GM21381 (cell line): ENCODE results near the gene DUOXA1.

ENCODE experiments used
- ATAC-seq: cut with Tn5 transposase; IDR thresholded peaks from one replicate; pipeline ENCODE4 v1.9.1; 2021; ENCODE audit warnings: mild to moderate bottlenecking, moderate library complexity; ENCODE audit not compliant: unreplicated experiment

DUOXA1 gene

DNA sequence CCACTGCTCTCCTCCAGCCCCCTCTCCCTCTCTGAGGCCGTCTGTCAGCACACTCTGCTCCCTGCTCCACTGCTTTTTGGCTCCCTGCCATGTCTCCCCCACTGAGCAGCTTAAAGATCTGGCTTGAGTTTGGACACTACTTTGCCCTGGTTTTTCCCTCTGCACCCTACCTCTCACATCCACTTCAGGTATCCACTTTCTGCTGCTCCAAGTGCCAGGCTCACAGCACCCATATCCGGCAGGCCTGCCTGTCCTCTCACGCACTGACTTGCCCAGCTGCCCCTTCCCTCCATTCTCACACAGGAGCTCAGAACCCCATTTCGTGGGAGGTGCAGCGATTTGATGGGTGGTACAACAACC lies 3.9 kb upstream of the DUOXA1 start:
- no peak for ATAC-seq

DNA sequence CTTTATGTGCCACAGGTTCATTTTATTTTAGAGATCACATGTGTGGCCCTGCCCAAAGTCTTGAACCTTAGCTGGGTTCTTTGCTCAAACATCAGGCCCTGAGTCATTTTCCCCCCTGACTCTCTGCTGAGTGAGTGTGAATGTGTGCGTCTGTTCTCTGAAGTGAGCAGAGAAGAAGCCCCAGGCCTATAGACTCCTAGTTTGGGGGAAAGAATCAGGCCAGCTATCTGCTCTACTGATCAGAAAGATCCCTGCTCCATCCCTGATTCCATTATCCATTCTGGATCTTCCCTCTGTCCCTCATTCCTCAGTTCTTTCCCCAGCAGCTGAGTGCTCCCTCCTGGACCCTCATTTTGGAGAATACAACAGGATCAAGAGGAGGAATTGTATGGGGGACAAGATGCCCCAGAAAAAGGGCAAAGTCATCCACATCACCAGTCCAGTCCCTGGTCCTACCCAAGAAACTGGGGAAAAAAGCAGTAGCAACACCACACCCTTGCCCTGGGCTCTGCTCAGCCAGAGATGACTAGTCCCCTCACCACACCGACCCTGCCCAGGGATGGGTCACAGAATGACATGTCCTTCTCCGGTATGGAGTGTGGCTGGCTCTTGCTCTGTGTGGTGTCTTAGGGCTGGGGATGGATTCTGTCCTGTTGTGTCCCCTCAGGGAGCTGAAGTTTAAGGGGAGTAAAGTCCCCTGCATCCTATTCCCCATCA lies 3.3 kb upstream of the DUOXA1 start:
- no peak for ATAC-seq

DNA sequence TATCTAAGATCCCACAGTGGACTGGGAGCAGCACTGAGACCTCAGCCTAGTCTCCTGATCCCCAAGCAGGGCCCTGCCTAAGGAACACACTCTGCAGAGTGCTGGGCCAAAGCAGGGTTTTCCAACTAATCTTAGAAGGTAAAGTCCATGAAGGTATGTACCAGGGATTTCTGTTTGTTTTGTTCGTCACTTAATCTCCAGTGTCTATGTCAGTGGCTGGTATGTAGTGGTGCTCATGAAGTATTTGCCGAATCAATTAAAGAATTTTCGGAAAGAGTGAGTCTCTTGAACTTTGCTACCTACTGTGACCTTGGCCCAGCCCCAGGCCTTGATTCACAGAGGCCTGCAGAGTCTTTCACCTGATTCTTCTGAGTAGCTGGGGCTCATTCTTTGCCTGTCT lies 1.8 kb upstream of the DUOXA1 start:
- ATAC-seq = no peak

DNA sequence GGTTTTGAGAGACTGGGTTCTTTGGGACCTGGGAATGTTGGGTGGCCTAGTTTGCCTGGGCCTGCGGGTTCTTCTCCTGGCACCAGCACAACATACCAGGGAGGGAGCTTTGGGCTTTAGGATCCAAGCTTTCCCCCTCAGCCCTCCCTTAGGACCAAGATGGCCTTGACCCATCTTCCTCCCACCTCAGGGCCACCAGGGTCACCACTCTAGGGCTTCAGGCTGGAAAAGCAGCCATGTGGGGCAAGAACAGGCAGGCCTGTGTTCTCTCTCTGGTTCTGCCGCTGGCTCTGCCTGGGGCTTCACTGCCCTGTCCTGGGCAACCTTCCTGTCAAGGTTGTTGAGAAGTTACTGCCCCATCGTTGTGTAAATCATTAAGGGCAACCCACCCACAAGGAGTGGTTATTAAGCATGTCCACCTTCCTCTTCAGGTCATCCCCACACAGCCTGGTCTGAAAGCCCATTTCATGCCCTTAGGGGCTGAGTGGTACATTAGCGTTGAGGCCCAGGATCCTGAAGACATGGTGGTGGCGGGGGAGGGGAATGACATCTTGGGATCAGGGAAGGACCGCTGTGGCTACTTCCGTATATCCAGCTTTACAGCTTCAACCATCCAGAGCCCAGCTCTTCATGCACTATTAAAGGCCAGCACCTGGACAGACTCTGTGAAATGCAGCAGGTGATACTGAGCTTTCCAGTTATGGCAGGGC lies 767 bp upstream of the DUOXA1 start:
- ATAC-seq = no peak

DNA sequence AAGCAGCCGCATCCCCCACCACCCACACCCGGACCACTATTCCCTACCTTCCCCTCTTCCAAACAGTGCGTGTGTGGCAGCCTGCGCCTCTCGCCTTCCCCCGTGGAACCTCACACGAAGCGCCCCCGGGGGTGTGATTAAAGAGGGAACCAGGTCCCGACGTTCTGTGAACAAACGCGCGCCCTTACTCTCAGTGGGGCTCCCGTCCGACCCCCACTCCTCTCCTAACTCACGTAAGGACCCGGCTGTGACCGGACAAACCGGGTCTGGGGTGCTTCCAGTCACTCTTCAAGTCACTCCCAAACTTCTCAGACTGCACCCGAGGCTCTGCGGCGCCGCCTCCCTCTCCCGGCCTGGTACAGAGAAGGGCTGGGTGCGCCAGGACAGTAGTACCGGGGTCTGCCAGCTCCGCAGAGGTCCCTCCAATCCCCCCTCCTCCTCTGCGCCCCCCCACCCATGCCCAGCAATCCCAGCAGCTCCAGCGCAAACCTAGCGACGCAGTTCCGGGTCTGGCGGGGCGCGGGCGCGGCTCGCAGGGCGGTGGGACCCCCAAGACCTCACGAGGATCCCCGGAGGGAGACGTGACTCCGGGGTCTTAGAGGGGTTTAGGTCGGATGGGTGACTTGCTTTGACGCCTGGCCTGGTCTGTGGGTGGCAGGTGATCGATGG lies 574 bp downstream of the DUOXA1 start:
- ATAC-seq = no peak

DNA sequence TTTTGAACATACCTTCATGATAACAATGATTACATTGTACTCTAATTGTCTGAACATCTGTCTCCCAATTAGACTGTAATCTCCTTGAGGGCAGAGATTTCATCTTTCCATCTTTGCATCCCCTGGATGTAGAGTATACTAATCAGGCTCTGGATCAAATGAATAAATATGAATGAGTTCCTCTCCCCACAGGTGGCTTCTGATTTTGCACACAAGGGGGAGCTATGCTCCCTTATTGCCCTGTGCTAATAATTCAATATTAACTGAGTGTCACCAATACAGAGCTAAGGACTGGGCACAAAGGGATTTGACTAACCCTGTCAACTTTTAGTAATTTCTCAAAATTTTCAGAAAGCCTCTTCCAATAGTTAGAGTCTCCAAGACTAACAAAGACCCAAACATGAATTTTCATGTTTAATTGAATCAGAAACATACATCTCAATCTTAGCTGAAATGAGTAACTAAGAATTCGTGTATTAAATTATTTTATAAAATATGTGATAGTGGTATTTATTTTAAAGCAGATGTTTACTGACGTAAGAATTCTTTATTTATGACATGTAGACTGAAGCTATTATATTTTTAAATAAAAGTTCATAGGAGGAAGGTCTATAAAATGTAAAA lies 3.0 kb downstream of the DUOXA1 start:
- ATAC-seq = no peak

DNA sequence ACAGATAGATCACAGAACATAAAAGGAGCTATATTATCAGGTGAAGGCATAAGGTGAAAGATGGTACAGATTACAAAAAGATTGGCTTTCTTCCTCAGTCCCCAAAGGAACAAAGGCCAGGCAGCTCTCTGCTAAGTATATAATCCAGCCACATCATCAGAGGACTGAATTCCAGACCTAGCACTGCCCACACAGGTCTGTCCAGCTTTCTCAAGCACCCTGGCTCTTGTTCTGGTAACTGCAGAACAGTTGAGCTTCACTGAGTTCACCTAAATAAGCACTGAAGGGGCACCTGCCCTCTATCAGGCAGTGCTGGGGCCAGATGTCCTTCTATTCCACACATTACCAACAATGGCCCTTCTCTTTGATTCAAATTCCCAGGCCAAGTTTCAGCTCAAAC lies 6.3 kb downstream of the DUOXA1 start:
- no peak for ATAC-seq

DNA sequence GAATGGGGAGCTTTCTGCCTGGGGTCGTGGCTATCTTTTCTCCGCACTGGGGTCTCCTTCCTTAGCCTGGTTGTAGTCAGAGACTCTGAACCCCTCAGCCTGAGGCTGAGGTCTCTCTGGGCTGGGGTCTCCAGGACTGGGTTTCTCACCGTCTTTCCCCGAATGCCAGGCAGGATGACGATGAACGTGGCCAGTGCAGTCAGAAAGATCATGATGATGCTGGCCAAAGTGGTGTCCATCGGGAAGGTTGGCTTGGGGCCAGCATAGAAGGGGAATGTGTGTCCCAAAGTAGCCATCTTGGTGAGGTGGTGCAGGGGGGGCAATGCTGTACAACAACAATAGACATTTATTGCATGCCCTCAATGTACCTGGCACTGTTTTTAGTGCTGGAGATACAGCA lies 7.0 kb downstream of the DUOXA1 start:
- ATAC-seq = no peak

DNA sequence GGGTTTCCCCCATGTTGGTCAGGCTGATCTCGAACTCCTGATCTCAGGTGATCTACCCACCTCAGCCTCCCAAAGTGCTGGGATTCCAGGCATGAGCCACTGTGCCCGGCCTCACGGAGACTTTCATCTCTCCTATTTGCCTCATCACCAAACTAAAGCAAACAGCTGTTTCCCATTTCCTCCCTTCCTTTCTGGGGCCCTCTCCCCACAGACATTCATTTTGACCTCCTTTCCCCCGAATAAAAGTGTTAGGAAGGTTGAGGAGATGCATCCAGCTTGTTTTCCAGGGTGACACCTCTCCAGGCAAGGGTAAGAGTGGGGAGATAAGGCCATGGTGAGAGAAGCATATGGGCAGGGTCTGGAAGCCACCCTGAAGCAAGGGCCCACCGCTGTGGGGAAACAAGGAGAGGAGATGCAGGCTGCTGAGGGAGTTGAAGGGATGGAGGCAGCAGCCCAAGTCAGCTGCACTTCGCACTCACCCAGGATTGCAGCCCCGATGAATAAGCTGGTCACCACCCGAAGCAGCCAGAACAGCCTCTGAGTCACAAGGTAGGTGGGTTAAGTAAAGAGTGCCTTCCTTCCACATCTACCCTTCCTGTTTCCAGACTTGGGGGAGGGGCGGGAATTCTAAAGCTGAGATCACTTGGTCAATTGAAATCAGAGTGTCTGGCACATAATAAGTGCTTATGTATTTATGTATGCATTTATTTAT lies 7.8 kb downstream of the DUOXA1 start:
- no peak for ATAC-seq

DNA sequence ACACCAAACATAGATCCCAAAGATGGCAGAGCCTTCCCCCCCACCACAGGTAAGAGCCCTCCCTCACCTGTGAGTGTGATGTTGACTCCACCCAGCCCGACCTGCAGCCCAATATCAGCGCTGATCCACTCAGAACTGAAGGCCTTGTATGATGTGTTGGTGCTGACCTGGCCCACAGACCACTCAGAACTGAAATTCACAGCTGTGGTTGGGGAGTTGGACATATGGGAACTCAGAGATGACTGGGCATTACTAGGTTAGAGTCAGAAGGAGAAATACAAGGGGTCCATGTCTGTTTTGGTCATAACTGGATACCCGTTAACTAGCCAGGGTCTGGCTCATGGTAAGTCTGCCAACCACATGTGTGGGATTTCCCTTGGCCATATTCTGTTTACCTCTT lies 8.7 kb downstream of the DUOXA1 start:
- ATAC-seq = no peak

DNA sequence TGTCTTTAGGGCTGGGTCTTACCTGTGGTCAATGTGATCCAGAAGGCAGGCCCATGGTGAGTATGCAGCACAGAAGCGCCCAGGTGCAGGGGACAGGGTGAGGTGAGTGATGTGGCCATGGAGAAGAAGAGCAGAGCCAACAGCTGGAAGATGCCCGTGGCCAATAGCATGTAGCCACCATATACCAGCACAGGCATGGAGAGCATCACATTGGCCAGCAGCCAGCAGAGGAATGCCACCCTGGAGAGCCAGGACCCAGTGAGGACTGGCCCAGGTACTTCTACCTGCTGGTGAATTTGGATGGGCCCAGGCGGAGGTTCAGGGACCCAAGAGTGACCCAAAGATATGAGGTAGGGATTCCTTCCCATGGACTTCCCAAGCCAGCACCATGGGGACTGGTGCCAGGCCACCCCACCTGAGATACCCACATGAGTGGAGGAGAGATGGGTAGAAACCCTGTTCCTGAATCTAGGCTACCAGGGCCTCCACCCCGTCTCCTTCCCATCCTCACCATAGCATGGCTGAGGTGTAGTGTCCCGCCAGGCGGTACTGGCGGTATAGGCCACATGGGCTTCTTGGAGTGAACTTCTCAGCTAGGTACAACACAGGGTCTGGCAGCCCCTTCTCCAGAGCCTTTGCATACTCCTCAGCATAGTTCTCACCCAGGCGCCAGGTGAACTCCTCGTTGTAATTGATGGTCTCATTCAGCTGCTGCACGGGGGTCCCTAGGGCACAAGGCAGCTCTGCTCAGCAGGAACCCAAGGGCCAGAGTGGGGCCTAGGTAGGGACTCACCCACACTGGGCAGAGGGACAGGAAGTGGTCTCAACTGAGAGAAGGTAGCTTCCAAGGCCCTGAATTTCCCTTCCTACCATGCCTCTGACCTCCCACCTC lies 9.4 kb downstream of the DUOXA1 start:
- no peak for ATAC-seq

DNA sequence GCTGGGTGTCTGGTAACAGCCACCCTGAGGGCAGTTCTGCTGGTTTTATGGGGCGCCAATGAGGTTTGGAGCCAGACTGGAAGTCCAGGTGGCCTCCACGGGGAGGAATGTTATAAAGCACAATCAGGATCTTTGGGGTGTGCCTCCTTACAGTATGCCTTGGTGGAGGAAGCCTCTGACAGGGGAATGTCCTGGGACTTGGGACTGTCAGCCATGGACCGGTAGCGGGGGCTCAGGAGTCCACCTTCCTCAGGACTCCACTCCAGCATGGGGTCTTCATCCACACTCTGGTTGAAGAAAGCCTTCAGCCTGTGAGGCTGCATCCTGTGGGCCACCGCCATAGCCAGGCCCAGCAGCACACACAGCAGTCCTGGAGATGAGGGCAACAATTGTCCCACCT lies 10.7 kb downstream of the DUOXA1 start:
- ATAC-seq = no peak

DNA sequence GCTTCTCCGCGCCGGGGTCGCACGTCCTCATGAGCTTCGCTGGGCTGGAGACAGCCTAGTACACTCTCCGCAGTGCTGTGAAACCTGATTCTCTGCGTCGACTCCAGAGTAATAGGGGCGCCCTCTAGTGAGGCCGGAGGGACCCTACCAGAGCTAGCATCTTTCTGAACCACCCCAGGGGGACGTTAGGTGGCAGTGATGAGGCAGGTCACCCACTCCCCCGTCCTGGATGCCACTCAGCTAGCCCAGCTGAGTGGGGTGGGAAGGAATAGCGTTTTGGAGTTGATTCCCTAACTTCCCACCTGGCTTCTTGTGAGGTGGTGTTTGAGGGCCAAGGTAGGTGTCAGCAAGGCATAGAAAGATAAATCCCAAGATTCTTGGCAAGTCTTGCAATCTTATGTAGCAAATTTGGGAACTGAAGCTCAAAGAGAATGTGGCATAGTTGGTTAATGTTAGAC lies 11.5 kb downstream of the DUOXA1 start:
- ATAC-seq = peak; percentile 88

DNA sequence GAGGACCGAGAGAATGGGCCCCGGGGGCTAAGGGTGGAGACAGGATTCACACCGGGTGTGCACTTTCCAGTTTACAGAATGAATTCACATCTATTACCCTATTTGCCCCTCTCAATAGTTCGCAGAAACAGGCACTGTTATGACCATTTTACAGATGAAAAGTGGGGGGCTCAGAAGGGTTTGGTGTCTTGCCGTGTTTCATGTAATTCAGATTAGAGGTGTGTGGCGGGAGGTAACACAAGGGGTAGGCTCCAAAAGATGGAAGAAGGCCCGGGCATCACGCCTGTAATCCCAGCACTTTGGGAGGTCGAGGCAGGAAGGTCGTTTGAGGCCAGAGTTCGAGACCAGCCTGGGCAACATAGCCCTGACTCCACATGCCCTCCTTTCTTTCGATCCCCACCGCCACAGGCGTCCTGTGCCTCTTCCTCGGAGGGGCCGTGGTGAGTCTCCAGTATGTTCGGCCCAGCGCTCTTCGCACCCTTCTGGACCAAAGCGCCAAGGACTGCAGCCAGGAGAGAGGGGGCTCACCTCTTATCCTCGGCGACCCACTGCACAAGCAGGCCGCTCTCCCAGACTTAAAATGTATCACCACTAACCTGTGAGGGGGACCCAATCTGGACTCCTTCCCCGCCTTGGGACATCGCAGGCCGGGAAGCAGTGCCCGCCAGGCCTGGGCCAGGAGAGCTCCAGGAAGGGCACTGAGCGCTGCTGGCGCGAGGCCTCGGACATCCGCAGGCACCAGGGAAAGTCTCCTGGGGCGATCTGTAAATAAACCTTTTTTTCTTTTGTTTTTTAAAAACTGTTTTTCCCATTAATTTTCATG lies 12.2 kb downstream of the DUOXA1 start:
- ATAC-seq = no peak

DNA sequence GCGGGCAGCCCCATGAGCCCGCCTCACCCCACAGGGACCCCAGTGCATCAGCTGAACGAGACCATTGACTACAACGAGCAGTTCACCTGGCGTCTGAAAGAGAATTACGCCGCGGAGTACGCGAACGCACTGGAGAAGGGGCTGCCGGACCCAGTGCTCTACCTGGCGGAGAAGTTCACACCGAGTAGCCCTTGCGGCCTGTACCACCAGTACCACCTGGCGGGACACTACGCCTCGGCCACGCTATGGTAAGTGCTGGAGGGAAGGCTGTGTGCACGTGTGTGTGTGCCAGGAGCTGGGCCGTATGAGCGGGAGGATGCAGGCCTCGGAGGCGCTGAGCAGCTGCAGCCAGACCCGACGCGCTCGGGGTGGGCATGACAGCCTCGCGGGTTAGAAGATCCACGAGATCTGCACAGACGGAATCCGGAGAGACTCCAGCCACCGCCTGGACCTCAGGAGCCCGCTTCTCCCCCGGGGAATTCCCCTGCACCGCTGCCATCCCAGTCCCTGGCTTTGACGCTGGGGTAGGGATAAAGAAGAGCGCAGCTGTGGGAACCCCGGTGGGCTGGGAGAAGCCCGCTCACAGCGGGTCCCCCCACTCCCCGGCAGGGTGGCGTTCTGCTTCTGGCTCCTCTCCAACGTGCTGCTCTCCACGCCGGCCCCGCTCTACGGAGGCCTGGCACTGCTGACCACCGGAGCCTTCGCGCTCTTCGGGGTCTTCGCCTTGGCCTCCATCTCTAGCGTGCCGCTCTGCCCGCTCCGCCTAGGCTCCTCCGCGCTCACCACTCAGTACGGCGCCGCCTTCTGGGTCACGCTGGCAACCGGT lies 13.0 kb downstream of the DUOXA1 start:
- ATAC-seq = no peak

DNA sequence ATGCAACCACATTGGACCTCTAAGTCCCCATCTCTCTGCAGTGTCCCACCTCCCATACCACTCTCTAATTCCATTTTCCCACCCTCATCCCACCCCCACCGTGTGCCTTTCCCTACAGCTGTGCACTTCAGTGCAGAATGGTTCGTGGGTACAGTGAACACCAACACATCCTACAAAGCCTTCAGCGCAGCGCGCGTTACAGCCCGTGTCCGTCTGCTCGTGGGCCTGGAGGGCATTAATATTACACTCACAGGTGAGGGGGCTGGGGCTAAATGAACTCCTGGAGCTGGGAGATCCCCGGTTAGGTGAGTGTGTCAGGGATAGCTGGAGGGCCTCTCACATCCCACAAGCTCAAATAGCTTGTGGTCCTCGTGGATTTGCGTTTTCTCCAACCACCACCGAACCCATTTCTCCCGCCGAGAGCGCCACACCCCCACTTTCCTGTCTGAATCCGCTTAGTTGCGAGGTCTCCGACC lies 13.6 kb downstream of the DUOXA1 start:
- ATAC-seq = no peak

DNA sequence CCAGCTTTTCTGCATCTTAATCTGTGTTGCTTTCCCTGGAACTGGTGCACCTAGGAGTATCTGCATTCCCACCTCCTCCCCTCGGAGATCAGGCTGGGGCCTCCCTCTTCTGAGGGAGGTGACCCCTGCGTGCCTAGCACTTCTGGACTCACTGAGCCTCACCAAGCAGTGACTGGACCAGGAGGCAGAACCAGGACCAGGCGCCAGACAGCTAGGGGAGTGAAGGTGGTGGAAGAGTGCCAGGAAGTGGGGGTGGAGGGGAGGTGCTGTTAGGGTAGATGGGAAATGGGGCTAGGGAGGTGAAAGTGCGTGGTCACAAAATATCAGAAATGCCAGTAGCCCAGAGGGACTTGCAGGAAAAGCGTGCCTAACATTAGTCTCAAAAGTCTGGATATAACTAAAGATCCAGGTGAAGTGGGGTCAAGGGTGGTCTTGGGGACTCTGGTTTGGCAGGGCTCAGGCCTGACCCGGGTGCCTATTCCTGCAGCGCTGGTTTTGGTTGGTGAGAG lies 14.3 kb downstream of the DUOXA1 start:
- no peak for ATAC-seq

DNA sequence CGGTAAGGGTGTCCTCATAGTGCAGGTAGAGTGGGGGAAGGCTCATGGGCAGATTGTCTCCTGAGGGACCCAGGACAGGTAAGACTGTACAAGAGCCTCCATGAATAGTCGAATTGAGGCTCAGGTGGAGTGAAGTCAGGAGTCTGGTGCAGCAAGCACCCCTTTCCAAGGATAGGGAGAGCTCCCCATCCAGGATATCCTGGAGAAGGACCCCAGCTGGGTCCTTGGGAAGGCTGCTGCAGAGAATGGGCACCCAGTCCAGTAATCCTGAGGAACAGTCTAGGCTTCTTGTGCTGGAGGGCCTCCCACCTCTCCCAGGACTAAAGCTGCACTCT lies 15.0 kb downstream of the DUOXA1 start:
- ATAC-seq = no peak
